ENCODE measurements around the gene RELA. TPM values are rescaled to one million over a fixed set of nuclear protein-coding genes. Genes with fewer than 3 reads are reported as not detected.
A peak's percentile ranks its signal among the peaks of the same experiment; 100 is the strongest.

RELA gene
- total RNA-seq, 1 donor from 2014 or later, result 68.9 TPM

DNA sequence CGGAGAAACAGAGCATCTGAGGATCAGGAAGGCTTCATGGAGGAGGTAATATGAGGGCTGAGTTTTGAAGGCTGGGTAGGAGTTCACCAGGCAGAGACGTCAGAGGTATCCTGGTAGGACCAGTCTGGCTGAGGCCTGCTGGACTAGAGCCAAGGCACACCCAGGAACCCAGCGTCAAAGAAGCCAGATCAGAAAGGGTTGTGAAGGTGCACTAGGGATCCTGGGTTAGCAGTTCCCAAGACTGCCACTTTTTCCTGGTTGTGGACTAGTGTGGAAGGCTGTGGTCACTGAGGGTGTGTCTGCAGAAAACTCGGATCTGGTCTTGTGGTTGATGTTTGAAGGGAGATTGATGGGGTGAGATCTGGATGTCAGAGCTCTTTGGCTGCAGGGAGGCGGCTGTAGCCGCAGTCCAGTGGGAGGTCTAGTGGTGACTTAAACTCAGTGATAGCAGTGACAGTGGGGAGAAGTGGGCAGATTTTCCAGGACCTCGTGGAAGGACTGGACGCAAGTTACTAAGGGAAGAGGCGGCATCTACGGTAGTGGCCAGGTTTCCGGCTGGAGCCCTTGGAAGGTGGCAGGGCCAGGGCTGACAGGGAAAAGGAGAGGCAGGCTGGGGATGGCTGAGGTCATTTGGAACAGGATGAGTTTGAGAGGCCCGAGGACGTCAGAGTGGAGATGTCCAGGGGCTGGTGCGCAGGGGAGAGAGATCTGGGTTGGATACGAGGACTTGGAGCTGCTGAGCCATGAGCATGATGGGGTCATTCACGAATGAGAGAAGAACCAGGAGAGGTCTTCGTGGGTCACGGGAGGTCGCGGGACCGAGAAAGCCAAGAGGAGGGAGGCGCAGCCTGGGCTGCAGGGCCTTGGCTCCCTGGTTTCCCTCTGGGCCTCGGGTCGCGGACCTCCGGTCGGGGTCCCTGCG, 10.9 kb downstream of the RELA start:
- Histone ChIP-seq H3K27me3 (ENCODE audit: low read depth) (no peaks in the 10 kb centered on the region), H3K27ac (peak overlapping the region; percentile 96), H3K4me1 (peaks cover 52% of the 10 kb centered on the region), H3K36me3 (peaks cover 75% of the 10 kb centered on the region), H3K4me3 (peak overlapping the region; percentile 70), H3K9me3 (no peaks in the 10 kb centered on the region)
- ATAC-seq, result peak; percentile 0 to 2
- intact Hi-C loops (cut with DNase I), result no loop called here
- TF ChIP-seq, protein P1, sequence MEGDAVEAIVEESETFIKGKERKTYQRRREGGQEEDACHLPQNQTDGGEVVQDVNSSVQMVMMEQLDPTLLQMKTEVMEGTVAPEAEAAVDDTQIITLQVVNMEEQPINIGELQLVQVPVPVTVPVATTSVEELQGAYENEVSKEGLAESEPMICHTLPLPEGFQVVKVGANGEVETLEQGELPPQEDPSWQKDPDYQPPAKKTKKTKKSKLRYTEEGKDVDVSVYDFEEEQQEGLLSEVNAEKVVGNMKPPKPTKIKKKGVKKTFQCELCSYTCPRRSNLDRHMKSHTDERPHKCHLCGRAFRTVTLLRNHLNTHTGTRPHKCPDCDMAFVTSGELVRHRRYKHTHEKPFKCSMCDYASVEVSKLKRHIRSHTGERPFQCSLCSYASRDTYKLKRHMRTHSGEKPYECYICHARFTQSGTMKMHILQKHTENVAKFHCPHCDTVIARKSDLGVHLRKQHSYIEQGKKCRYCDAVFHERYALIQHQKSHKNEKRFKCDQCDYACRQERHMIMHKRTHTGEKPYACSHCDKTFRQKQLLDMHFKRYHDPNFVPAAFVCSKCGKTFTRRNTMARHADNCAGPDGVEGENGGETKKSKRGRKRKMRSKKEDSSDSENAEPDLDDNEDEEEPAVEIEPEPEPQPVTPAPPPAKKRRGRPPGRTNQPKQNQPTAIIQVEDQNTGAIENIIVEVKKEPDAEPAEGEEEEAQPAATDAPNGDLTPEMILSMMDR (IDR thresholded peaks at IDR 0.05), result no peak
- peak; percentile 75 for DNase-seq

GRCh38 chr11:65651339-65651588, 11.5 kb downstream of the RELA start:
- ATAC-seq (no peak), DNase-seq (no peak)
- peaks cover 52% of the 10 kb centered on the region for H3K4me1 ChIP-seq
- intact Hi-C loops (cut with DNase I), result no loop called here
- no peak overlapping the region for H3K4me3 ChIP-seq
- H3K27me3 ChIP-seq (ENCODE audit: low read depth), result no peaks in the 10 kb centered on the region
- peak overlapping the region; percentile 96 for H3K27ac ChIP-seq
- no peaks in the 10 kb centered on the region for H3K9me3 ChIP-seq
- TF ChIP-seq, protein P1 (IDR thresholded peaks at IDR 0.05), result no peak
- H3K36me3 ChIP-seq, result peaks cover 73% of the 10 kb centered on the region

DNA sequence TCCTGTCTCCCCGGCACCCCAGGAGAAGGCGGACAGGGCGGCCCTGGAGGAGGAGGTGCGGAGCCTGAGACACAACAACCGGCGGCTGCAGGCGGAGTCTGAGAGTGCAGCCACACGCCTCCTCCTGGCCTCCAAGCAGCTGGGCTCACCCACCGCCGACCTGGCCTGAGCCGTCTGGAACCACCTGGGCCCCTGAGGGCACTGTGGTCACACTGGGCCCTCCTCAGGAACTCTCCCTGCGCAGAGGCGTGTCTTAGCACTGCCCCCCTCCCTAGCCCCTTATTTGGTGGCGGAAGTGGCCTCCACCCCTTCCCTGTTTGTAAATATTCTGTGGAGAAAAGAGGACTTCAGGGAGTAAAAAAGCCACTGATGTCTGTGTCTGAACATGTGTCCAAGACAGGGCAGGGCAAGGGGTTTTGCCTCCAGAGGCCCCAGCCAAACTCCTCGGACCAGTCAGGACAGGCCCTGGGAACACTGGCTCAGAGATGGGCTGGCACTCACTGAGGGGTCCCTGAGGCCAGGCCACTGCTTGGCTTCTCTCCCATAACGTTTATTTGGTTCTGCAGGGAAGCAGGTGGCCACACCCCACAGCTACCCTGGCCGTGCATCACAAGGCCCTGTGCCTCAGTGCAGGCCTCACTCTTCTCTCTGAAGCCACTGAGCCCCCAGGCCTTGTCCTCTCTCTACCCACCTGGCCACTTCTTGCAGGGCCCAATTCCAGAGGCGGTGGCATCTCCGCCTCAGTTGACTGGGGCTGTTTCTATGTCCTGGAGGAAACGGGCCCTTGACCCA, 12.0 kb downstream of the RELA start:
- Histone ChIP-seq H3K27ac (peak overlapping the region; percentile 96), H3K4me1 (peaks cover 52% of the 10 kb centered on the region), H3K36me3 (peaks cover 73% of the 10 kb centered on the region), H3K9me3 (no peaks in the 10 kb centered on the region), H3K4me3 (no peak overlapping the region), H3K27me3 (ENCODE audit: low read depth) (no peaks in the 10 kb centered on the region)
- no peak for ATAC-seq
- intact Hi-C loops (cut with DNase I), result no loop called here
- TF ChIP-seq, protein P1 (IDR thresholded peaks at IDR 0.05), result no peak
- no peak for DNase-seq

DNA sequence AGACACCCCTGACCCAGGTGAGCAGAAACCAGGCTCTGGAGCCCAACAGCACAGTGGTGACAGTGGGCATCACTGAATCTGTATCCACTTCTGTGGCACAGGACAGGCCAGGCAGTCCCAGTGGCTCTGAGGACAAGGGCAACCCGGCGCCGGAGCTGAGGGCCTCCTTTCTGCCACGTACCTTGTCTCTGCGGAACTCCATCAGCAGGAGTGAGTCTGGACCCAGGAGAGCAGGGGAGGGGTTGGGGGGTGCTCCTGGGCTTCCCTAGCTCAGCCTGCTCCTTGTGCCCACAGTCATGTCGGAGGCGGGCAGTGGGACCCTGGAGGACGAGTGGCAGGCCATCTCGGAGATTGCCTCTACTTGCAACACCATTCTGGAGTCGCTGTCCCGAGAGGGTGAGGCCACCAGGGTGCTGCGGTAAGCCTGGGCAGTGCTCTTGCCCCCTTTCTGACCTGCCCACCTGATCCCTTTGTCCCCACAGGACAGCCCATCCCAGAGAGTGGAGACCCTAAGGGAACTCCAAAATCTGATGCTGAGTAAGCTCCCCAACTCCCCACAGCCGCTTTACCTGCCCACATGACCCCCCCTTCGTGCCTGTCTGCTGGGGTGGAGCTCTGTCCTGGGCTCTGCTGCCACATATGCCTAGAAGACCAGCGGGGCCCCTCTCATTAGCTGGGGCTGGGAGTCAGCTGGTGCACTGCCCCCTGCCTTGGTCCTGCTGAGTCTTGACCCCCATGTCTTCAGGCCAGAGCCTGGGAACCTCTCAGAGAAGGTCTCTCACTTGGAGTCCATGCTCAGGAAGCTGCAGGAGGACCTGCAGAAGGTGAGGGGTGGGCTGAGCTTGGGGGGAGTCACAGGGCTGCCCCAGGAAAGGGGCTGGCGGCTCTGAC, 12.8 kb downstream of the RELA start:
- DNase-seq, result no peak
- peaks cover 51% of the 10 kb centered on the region for H3K4me1 ChIP-seq
- TF ChIP-seq, protein P1 (IDR thresholded peaks at IDR 0.05), result no peak
- no peak overlapping the region for H3K4me3 ChIP-seq
- peak overlapping the region; percentile 96 for H3K27ac ChIP-seq
- H3K9me3 ChIP-seq, result no peaks in the 10 kb centered on the region
- intact Hi-C loops (cut with DNase I), result no loop called here
- ATAC-seq, result no peak
- peaks cover 73% of the 10 kb centered on the region for H3K36me3 ChIP-seq
- no peaks in the 10 kb centered on the region for H3K27me3 ChIP-seq (ENCODE audit: low read depth)

DNA sequence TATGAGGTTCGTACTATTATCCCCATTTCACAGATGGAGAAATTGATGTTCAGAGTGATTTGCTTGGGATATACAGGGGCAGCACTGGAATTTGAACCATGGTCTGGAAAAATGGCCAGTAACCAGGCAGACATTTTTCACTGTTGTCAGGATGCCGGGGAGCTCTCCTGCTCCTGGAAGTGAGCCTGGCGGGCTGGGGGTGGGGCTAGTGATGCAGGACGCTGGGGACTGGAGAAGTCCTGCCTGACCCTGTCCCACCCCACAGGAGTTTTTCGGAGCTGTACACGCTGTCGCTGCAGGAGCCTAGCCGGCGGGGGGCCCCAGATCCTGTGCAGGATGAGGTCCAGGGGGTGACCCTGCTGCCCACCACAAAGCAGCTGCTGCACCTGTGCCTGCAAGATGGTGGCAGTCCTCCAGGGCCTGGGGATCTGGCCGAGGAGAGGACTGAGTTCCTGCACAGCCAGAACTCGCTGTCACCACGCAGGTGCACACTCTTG, 13.7 kb downstream of the RELA start:
- intact Hi-C loops (cut with DNase I), result no loop called here
- Histone ChIP-seq H3K27me3 (ENCODE audit: low read depth) (no peaks in the 10 kb centered on the region), H3K27ac (no peak overlapping the region), H3K4me1 (peaks cover 43% of the 10 kb centered on the region), H3K36me3 (peaks cover 72% of the 10 kb centered on the region), H3K4me3 (no peak overlapping the region), H3K9me3 (no peaks in the 10 kb centered on the region)
- TF ChIP-seq, protein P1 (IDR thresholded peaks at IDR 0.05), result no peak
- DNase-seq (no peak), ATAC-seq (no peak)
